GM10248 (cell line): ENCODE results near the gene INPP5D.

ENCODE experiments used
- CTCF ChIA-PET: fragments of 300-600 bp; sonication (Branson Sonifier 250); formaldehyde crosslinking; extraction: SDS; loops from one replicate; lab custom pipeline; 2021; ENCODE audit warnings: antibody characterized with exemption; lab: Yijun Ruan, JAX
- POLR2A ChIA-PET: fragments of 350-650 bp; sonication (Branson Sonifier 250); formaldehyde crosslinking; extraction: SDS; loops from one replicate; lab custom pipeline; 2020; ENCODE audit warnings: antibody characterized with exemption; lab: Yijun Ruan, JAX
- DNase-seq: peaks from one replicate; pipeline ENCODE4 v3.0.0; 2012; ENCODE audit errors: extremely low spot score
- CTCF ChIP-seq: IDR thresholded peaks from 2 replicates; pipeline ENCODE4 v1.5.1; 2012; ENCODE audit warnings: mild to moderate bottlenecking, low read depth; ENCODE audit errors: extremely low read depth, missing control alignments, control extremely low read depth

INPP5D gene

GRCh38 chr2:233115121-233115520, 55.0 kb downstream of the INPP5D start:
- ChIA-PET CTCF (no interaction called here), POLR2A (no interaction called here)
- DNase-seq: no peak
- TF ChIP-seq CTCF: no peak

- no peak for TF ChIP-seq CTCF
- DNase-seq: no peak
- CTCF ChIA-PET: no interaction called here
- POLR2A ChIA-PET: no interaction called here
These were observed 55.6 kb downstream of the INPP5D start for GRCh38 chr2:233115741-233116140.

- no peak for TF ChIP-seq CTCF
- no peak for DNase-seq
- POLR2A ChIA-PET: no interaction called here
- CTCF ChIA-PET: no interaction called here
These were observed 56.8 kb downstream of the INPP5D start for GRCh38 chr2:233116946-233117345.

- no peak for TF ChIP-seq CTCF
- no peak for DNase-seq
- POLR2A ChIA-PET: no interaction called here
- CTCF ChIA-PET: interaction anchor here (1.1 kb wide), 1 partner anchor 11 kb away, joined by 4 read pairs; no protein-coding TSS in a partner anchor
These were observed 57.2 kb downstream of the INPP5D start for GRCh38 chr2:233117351-233117750.

- ChIA-PET POLR2A (no interaction called here), CTCF (interaction anchor here (1.1 to 2.0 kb wide), 2 partner anchors 9 to 12 kb away, joined by 4 to 9 read pairs; no protein-coding TSS in a partner anchor)
- no peak for TF ChIP-seq CTCF
- no peak for DNase-seq
These were observed 57.9 kb downstream of the INPP5D start for GRCh38 chr2:233117811-233118647.

GRCh38 chr2:233118648-233119000, 58.5 kb downstream of the INPP5D start:
- no peak for TF ChIP-seq CTCF
- ChIA-PET POLR2A (no interaction called here), CTCF (interaction anchor here (2.0 kb wide), 1 partner anchor 10 kb away, joined by 9 read pairs; no protein-coding TSS in a partner anchor)
- DNase-seq: no peak
